Measurements from ENCODE around the gene AOX1. TPM values are rescaled to one million over a fixed set of nuclear protein-coding genes. Genes with fewer than 3 reads are reported as not detected.

The AOX1 gene
- polyA plus RNA-seq, 2 of the 4 experiments (the other 2 are of a cell fraction): 3.6 to 5.4 TPM

DNA sequence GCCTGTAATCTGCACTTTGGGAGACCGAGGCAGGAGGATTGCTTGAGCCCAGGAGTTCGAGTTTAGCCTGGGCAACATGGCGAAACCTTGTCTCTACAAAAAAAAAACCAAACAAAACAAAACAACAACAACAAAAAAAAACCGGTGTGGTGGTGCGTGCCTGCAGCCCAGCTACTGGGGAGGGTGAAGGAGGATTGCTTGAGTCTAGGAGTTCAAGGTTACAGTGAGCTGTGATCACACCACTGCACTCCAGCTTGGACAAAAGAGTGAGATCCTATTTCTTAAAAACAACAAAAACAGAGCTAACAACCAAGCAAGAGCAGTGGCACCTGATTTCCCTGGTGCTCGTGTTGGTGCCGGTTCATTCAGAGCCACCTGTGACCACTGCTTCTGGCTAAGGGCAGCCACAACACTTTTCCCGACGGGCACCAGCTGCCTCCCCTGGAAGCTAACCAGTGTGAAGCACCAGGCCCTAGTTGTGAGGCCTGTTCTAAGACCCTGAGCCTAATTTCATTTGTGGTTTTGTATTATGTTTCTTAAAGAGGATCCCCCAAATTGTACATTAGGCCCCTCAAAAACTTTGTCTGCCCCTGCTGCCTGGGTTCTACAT lies 1.3 kb downstream of the AOX1 start (continued):
- TF ChIP-seq RNF2 (IDR thresholded peaks at IDR 0.05; ENCODE audit: borderline replicate concordance, low read depth): no peak
- TF ChIP-seq HOXB13 (CRISPR knock-in tag; IDR thresholded peaks at IDR 0.05; ENCODE audit: low read depth): no peak

DNA sequence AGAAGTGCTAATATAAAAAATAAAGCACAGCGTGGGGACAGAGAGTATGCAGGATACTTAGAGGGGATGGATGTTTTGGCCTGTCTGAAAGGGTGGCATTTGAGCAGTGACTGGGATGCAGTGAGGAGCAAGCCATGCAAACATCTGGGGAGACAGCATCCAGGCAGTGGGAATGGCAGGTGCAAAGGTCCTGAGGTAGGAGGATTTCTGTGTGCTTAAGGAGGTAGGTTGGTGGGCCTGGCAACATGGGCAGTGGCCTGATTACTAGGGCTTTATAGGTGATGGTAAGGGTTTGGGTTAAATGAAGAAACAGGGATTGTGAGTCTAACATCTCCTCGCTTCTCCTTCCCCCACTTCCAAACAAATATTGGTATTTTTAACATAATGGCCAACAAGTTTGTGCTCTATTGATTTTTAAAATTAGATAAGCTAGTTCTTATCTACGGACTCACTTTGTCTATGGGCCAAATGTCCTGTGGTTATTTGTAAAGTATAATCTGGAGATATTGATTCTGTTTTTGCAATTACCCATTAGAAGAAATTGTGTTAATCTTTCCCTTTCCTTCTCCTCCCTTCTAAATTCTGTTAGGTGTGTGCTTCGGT lies 2.4 kb downstream of the AOX1 start:
- FAIRE-seq (no peak), ATAC-seq (no peak), DNase-seq (ENCODE audit: low read depth in 1 of 2, low spot score in 1 of 2) (no peak)
- ChIA-PET CTCF (interaction anchor here (1.0 to 1.3 kb wide), 2 partner anchors 59 to 115 kb away, joined by 3 read pairs; no protein-coding TSS in a partner anchor), POLR2A (no interaction called here)
- Histone ChIP-seq H3K4me1 (peaks cover 26% of the 10 kb centered on the region; the same call in 2 of the 3 replicates), H3K4me2 (no peak overlapping the region), H3K27ac (no peak overlapping the region), H3K9me3 (no peaks in the 10 kb centered on the region), H3K4me3 (no peak overlapping the region)
- WGBS (ENCODE audit: missing lambda C conversion rate): 86% methylated on average over 4 of the region's 4 CpGs
- TF ChIP-seq, protein P1, sequence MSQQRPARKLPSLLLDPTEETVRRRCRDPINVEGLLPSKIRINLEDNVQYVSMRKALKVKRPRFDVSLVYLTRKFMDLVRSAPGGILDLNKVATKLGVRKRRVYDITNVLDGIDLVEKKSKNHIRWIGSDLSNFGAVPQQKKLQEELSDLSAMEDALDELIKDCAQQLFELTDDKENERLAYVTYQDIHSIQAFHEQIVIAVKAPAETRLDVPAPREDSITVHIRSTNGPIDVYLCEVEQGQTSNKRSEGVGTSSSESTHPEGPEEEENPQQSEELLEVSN (IDR thresholded peaks at IDR 0.05; ENCODE audit: borderline replicate concordance, low read depth): no peak
- no peak for TF ChIP-seq EHMT2 (IDR thresholded peaks at IDR 0.05; ENCODE audit: low read depth)
- TF ChIP-seq, protein P2, sequence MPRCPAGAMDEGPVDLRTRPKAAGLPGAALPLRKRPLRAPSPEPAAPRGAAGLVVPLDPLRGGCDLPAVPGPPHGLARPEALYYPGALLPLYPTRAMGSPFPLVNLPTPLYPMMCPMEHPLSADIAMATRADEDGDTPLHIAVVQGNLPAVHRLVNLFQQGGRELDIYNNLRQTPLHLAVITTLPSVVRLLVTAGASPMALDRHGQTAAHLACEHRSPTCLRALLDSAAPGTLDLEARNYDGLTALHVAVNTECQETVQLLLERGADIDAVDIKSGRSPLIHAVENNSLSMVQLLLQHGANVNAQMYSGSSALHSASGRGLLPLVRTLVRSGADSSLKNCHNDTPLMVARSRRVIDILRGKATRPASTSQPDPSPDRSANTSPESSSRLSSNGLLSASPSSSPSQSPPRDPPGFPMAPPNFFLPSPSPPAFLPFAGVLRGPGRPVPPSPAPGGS (IDR thresholded peaks at IDR 0.05): no peak
- no peak for TF ChIP-seq SMC3 (IDR thresholded peaks at IDR 0.05)
- TF ChIP-seq CBX8 (IDR thresholded peaks at IDR 0.05): no peak

DNA sequence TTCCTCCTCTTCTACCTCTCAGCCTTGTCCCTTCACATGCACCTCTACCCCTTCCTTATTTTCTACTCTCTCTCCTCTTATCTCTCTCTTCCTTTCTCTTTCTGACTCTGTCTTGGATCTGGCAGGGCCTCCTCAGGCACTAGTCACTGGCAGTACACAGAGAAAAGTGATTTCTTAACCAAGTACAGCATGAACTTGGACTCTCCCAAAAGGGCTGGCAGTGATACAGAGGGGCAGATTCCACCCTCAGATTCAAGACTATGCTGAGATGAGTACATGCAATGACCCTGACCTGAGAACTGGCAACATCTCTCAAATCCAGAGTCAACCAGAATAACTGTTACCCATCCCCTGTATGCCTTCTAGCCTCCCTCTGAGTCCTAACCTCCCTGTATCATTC lies 4.3 kb downstream of the AOX1 start:
- peaks cover 28% of the 10 kb centered on the region; the same call in 2 of the 3 replicates for H3K4me1 ChIP-seq
- DNase-seq (ENCODE audit: low read depth in 1 of 2, low spot score in 1 of 2) (no peak), ATAC-seq (no peak), FAIRE-seq (no peak)
- no peaks in the 10 kb centered on the region for H3K9me3 ChIP-seq
- CTCF ChIA-PET: interaction anchor here (1.3 to 1.5 kb wide), 2 partner anchors 11 to 80 kb away, joined by 4 to 5 read pairs; partner anchors contain the start of gene KCTD18
- POLR2A ChIA-PET: no interaction called here
- H3K4me2 ChIP-seq: no peak overlapping the region
- TF ChIP-seq FOSL2 (IDR thresholded peaks at IDR 0.05): no peak
- TF ChIP-seq FOSL2 (CRISPR knock-in tag; IDR thresholded peaks at IDR 0.05): no peak
- TF ChIP-seq, protein P2 (IDR thresholded peaks at IDR 0.05): no peak
- TF ChIP-seq, protein P3, sequence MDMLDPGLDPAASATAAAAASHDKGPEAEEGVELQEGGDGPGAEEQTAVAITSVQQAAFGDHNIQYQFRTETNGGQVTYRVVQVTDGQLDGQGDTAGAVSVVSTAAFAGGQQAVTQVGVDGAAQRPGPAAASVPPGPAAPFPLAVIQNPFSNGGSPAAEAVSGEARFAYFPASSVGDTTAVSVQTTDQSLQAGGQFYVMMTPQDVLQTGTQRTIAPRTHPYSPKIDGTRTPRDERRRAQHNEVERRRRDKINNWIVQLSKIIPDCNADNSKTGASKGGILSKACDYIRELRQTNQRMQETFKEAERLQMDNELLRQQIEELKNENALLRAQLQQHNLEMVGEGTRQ (IDR thresholded peaks at IDR 0.05): no peak
- TF ChIP-seq TFCP2L1 (CRISPR knock-in tag; IDR thresholded peaks at IDR 0.05): no peak
- TF ChIP-seq CHD4 (IDR thresholded peaks at IDR 0.05; ENCODE audit: borderline replicate concordance): no peak
- no peak for TF ChIP-seq HOXB13 (CRISPR knock-in tag; IDR thresholded peaks at IDR 0.05; ENCODE audit: low read depth)
- TF ChIP-seq RFX5 (IDR thresholded peaks at IDR 0.05): no peak
- no peak for TF ChIP-seq EHF (CRISPR knock-in tag; IDR thresholded peaks at IDR 0.05)
- H3K4me3 ChIP-seq: no peak overlapping the region
- peak overlapping the region in 1 of 2 experiments; percentile 24; a peak in 1 of 6 replicates for H3K27ac ChIP-seq

DNA sequence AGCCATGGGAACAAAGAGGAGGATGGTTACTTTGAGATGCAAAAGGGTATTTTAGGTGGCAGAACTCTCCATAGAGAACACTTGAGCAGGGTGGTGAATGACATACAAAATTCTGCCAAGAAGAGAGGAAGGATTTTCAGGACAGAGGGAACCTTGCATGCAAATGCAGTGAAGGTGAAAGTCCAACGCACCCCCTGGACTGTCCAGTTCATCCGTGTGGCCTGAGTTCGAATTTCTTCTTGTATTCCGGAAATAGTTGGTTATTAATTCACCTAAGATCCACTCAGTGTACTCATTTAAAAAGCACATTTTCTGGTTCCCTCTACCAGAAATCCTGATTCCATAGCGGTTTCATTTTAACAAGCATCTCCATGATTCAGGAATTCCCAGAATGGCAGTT lies 5.5 kb downstream of the AOX1 start:
- no peak for FAIRE-seq
- H3K4me2 ChIP-seq: no peak overlapping the region
- peaks cover 28% of the 10 kb centered on the region; the same call in 2 of the 3 replicates for H3K4me1 ChIP-seq
- no peak for DNase-seq (ENCODE audit: low read depth in 1 of 2, low spot score in 1 of 2)
- CTCF ChIA-PET: no interaction called here
- no peak for ATAC-seq
- POLR2A ChIA-PET: no interaction called here
- H3K9me3 ChIP-seq: peaks cover 8% of the 10 kb centered on the region; the same call in 2 of the 3 replicates
- no peak overlapping the region for H3K4me3 ChIP-seq
- H3K27ac ChIP-seq: peak overlapping the region in 1 of 2 experiments; percentile 34; a peak in 1 of 6 replicates
- WGBS (ENCODE audit: missing lambda C conversion rate): 48% methylated on average over 5 of the region's 5 CpGs
- TF ChIP-seq ZFP36 (IDR thresholded peaks at IDR 0.05; ENCODE audit: borderline replicate concordance, partially characterized antibody) (no peak), KDM5A (IDR thresholded peaks at IDR 0.05) (no peak), ZSCAN20 (CRISPR knock-in tag; IDR thresholded peaks at IDR 0.05) (no peak), ZC3H11A (IDR thresholded peaks at IDR 0.05) (no peak), TFCP2L1 (CRISPR knock-in tag; IDR thresholded peaks at IDR 0.05) (no peak), NR3C1 (IDR thresholded peaks at IDR 0.05) (no peak), FOSL2 (IDR thresholded peaks at IDR 0.05) (no peak), FOSL2 (CRISPR knock-in tag; IDR thresholded peaks at IDR 0.05) (no peak), JUNB (IDR thresholded peaks at IDR 0.05) (no peak), NFE2L2 (conservative IDR thresholded peaks at IDR 0.05; ENCODE audit: low read length) (no peak), ESRRA (IDR thresholded peaks at IDR 0.05; ENCODE audit: borderline replicate concordance, low read length) (no peak), KDM1A (IDR thresholded peaks at IDR 0.05; ENCODE audit: low read depth) (no peak), HOXA7 (CRISPR knock-in tag; IDR thresholded peaks at IDR 0.05) (no peak), RFX5 (IDR thresholded peaks at IDR 0.05) (no peak)
- TF ChIP-seq, protein P4, sequence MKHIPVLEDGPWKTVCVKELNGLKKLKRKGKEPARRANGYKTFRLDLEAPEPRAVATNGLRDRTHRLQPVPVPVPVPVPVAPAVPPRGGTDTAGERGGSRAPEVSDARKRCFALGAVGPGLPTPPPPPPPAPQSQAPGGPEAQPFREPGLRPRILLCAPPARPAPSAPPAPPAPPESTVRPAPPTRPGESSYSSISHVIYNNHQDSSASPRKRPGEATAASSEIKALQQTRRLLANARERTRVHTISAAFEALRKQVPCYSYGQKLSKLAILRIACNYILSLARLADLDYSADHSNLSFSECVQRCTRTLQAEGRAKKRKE (CRISPR knock-in tag; IDR thresholded peaks at IDR 0.05; ENCODE audit: low read depth): no peak
- TF ChIP-seq, protein P2 (IDR thresholded peaks at IDR 0.05): no peak
